GM12865 (cell line): ENCODE results near the gene CD248.
"Not testable (repeated sequence)": the region's sequence is repeated elsewhere in the genome, so short reads cannot be mapped to it uniquely, and the experiment has no call there.

Experiments used
- DNase-seq: peaks from one replicate; pipeline ENCODE4 v3.0.0; 2010; ENCODE audit warnings: low read depth
- H3K4me3 ChIP-seq: 2 replicates; pipeline ENCODE4 v1.5.1; 2011; ENCODE audit warnings: mild to moderate bottlenecking, low read depth, low read length, control low read depth
- TF ChIP-seq, protein P1 (sequence below): IDR thresholded peaks from 2 replicates; pipeline ENCODE4 v1.5.1; 2011; ENCODE audit warnings: low read length, control low read depth, low read depth, inconsistent platforms; ENCODE audit not compliant: insufficient read depth; ENCODE audit errors: missing control alignments

Gene CD248

DNA sequence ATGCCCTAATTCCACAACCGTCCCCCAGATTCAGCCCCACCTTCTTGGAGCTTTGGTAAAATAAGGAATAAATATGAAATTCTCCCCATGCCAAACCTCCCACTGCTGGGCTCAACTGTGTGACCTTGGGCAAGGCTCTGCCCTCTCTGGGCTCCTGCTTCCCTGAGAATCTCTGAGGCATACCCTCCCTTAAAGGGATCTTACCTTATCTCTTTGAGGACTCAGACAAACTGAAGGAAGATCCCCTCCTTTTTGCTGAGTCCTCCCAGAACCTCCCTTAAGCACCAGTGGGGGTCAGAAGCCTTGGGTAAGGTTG is 2.7 kb downstream of the CD248 start:
- DNase-seq: no peak
- TF ChIP-seq, protein P1, sequence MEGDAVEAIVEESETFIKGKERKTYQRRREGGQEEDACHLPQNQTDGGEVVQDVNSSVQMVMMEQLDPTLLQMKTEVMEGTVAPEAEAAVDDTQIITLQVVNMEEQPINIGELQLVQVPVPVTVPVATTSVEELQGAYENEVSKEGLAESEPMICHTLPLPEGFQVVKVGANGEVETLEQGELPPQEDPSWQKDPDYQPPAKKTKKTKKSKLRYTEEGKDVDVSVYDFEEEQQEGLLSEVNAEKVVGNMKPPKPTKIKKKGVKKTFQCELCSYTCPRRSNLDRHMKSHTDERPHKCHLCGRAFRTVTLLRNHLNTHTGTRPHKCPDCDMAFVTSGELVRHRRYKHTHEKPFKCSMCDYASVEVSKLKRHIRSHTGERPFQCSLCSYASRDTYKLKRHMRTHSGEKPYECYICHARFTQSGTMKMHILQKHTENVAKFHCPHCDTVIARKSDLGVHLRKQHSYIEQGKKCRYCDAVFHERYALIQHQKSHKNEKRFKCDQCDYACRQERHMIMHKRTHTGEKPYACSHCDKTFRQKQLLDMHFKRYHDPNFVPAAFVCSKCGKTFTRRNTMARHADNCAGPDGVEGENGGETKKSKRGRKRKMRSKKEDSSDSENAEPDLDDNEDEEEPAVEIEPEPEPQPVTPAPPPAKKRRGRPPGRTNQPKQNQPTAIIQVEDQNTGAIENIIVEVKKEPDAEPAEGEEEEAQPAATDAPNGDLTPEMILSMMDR: no peak
- H3K4me3 ChIP-seq: no peak overlapping the region

DNA sequence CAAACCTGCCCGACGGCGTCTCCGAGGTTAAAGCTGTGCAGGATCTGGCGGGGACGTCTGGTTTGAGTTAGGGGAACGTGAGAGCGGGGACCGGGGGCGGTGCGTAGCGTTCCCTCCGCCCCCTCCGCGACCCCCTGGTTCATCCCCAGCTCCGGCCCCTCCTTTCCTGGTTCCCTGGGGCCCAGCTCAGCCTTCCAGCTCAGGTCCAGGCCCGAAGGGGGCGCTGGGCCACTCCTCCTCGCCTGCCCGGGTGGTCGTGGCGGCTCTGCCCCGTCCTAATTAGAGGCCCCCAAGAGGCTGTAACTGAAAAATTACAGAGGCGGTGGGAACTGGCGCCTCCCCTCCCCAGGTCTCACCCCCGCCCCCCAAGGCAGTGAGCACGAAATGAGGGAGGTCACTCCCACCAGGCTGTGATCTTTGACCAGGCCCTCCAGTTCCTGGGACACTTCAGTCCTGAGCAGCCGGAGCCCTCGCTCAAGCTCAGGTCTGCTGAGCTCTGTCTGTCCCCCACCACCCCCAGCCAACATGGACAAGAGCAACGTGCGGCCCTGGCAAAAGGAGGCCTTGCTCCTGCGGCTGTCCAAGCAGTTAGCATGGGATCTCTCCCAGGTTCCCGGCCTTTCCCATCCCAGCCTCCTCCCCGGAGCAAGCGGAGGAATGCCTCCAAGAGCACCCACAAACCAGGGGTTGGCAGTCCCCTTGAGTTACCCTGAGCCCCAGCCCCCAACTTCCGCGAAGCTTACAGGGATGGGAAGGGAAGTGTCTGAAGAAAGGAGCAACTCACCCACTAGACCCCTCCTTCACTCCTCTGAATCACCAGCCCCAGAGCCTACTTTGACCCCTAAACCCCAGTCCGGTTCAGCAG is 3.3 kb downstream of the CD248 start:
- no peak for DNase-seq
- TF ChIP-seq, protein P1: no peak
- peak overlapping the region; percentile 13 for H3K4me3 ChIP-seq

DNA sequence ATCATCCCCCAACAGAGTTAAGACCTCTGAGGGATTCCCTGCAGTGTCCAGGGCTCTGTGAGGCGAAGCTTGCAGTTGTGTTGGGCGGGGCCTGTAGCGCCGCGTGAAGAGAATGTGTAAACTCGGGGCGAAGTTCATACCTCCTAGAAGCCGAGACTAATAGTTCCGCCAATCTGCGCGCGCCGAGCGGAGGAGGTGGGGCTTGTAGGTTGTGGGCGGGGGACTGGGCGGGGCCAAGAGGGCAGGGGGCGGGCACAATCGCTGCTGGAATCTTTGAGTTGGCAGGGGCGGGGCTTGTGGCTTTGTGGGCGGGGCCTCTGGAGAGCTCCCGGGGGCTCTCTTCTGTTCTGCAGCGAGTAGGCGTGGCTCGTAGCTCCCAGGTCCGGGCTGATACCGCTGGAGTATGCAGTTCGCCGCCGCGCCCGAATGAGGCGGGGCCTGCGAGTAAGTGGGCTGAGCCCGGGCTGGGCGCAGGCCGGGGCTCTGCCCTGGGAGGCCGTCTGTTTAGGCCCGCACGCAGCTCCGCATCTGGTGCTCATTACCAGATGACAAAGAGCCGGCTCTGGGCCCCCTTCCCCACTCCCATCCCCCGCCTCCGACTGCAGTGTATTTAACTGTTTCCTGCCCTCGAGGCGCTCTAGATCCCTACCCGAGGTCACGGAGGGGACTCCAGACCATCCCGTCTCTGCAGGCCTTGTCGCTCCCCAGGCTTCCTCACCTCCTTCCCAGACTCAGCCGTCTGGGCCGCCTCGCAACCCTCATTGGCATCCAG is 4.1 kb downstream of the CD248 start:
- TF ChIP-seq, protein P1: no peak
- DNase-seq: peak; percentile 97
- H3K4me3 ChIP-seq: peak overlapping the region; percentile 55

DNA sequence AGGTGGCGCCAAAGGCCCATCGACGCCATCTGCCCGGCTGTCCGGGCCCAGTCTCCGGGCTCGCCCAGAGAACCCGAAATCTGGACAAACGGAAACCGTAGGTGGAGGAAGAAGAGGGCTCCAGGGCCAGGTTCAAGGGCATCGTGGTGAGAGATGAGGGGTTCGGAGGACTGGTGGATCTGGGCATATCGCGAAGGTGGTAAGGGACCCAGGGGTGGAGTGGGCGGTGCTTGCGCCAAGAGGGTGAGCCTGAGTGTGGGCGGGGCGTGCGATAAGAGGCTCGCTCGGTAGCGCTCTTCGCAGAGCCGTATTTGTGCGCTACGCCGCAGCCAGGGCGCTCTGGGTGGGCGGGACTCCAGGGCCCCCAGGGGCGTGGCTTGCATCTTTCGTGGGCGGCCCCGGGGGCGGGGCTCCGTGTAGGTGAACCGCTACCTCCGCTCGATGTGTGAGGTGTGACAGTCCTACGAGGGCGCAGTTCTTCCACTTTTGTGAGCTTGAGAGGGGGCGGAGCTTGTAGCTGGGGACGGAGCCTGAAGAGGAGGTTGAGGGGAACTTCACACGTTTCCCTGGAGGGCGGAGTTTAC is 4.8 kb downstream of the CD248 start:
- TF ChIP-seq, protein P1: peak; percentile 84
- peak; percentile 94 for DNase-seq

DNA sequence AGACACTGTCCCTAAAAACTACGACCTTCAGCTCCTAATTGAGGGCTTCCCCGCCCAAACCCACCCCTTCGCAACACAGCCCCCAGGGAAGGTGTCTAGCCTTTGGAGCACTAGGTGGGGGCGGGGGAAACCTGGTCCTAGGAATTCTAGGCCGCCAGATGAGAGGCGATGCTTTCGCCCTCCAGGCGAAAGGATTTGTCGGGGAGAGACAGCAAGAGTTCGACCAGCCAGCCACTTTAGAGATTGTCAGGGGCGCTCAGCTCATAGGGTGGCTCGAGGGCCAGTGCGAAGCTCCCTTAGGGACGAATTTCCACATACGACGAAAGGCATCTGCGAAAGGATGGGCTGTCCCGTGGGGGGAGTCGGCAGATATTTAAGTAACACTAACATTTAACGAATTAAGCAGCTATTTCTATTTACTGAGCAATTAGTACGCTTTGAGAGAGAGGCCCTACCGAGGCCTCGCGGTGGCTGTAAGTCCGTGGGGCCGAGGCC is 5.3 kb downstream of the CD248 start:
- TF ChIP-seq, protein P1: no peak
- peak overlapping the region; percentile 55 for H3K4me3 ChIP-seq
- DNase-seq: no peak

More for the DNA sequence above, 4.8 kb downstream of the CD248 start:
- H3K4me3 ChIP-seq: peak overlapping the region; percentile 55

DNA sequence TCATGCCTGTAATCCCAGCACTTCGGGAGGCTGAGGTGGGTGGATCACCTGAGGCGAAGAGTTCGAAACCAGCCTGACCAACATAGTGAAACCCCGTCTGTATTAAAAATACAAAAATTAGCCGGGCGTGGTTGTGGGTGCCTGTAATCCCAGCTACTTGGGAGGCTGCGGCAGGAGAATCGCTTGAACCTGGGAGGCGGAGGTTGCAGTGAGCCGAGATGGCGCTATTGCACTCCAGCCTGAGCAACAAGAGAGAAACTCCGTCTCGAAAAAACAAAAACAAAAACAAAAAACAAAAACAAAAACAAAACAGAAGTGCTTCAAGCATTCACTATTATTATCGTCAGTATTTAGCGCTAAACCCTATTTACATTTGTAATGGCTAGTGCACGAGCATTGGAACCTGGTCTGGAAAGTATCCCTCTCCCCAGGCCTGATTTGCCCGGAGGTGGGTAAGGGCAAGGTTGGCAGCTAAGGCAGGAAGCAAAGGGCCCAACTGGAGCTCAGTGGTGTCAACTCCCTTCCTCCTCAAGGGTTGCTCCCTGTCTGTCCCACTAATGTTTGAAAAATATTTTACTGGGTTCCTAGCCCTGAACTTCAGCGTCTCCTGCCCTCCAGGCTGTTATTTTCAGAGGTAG is 5.9 kb downstream of the CD248 start:
- not testable (repeated sequence) for DNase-seq, H3K4me3 ChIP-seq

DNA sequence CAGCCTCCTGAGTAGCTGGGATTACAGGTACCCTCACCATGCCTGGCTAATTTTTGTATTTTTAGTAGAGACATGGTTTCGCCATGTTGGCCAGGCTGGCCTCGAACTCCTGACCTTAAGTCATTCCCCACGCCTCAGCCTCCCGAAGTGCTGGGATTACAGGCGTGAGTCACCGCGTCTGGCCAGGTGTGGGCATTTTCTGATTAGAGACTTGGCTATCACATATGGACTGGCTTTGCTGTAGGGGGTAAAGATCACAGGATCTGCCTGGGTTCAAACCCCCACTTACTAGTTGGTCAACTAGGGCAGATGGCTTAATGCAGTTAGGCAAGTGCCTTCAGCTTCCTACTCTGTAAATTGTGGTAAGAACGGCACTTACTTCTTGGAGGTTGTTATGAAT is 6.5 kb downstream of the CD248 start:
- DNase-seq: no peak
- TF ChIP-seq, protein P1: no peak

More for the DNA sequence above, 6.5 kb downstream of the CD248 start:
- H3K4me3 ChIP-seq: no peak overlapping the region
